Activated CD4-positive, alpha-beta T cell treated with anti-CD3 and anti-CD28 coated beads for 4 hours (primary cell): ENCODE data around the gene HDAC7.

Source experiments
- DNase-seq, 2 donors: peaks; one replicate each; pipeline ENCODE4 v3.0.0-alpha.2; 2020

The HDAC7 gene

DNA sequence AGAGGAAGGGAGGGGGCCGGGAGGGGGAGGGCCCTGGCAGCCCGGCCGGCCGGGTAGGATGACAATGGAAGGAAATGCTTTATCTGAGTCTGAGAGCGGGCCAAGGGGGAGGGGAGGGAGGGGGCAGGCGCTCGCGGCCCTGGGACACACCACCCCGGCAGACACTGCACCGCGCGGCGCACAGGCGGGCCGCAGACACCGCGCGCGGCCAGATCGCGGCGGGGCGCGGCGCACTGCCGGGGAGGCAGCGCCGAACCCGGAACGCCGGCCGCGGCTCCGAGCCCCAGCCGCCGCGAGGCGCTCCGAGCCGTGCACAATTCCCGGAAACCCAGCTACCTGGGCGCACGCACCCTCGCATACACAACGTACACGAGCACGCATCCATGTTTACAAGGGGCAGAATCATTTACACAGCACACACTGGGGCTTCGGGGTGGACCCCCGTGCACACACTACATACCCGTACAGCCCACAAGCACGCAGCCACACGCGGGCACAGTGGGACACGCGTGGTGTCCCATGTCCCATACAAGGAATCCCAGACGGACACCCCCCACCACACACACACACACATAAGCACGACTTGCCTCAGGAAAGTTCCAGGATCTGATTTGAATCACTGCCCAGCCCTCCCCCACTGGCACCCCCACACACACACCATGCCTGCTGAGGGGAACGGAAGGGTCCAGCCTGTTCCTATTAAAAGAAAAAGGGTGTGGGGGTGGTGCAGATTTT is at the start of gene HDAC7:
TSS of gene HDAC7 (minus strand) at position 8 of the 735 bp plus-strand sequence. CDS start 118 bp downstream, outside the sequence.
- peak; percentile 70 to 79 for DNase-seq

GRCh38 chr12:47868552-47869031 is 48.9 kb upstream of the HDAC7 start:
- no peak for DNase-seq

- DNase-seq: no peak
Measured at GRCh38 chr12:47868041-47868440, 48.3 kb upstream of the HDAC7 start.

- no peak for DNase-seq
Measured at GRCh38 chr12:47867495-47867941, 47.8 kb upstream of the HDAC7 start.

- DNase-seq: no peak
Measured at GRCh38 chr12:47864646-47865235, 45.0 kb upstream of the HDAC7 start.

GRCh38 chr12:47863985-47864384 is 44.3 kb upstream of the HDAC7 start:
- no peak for DNase-seq

- DNase-seq: no peak
Measured at GRCh38 chr12:47863467-47863866, 43.8 kb upstream of the HDAC7 start.

DNA sequence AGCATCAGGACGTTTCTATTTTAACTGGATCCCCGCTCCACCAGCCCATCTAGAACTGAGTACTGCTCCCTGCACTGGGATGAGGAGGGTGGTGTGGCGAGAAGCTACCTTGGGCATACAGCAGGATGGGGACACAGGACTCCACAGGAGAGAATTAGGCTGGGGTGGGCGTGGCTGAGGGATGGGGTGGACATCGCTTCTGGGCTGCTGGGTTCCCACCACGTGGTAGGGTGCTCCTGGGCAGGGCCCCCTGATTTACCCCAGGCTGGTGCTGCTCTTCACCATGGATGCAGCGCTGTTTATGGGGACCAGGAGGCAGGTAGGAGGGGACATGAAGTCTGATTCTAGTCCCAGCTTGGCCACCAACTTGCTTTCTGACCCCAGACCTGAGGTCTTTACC is 43.2 kb upstream of the HDAC7 start:
- no peak for DNase-seq

GRCh38 chr12:47862167-47862750 is 42.6 kb upstream of the HDAC7 start:
- DNase-seq: no peak

- no peak for DNase-seq
Measured at GRCh38 chr12:47860873-47861272, 41.2 kb upstream of the HDAC7 start.

DNA sequence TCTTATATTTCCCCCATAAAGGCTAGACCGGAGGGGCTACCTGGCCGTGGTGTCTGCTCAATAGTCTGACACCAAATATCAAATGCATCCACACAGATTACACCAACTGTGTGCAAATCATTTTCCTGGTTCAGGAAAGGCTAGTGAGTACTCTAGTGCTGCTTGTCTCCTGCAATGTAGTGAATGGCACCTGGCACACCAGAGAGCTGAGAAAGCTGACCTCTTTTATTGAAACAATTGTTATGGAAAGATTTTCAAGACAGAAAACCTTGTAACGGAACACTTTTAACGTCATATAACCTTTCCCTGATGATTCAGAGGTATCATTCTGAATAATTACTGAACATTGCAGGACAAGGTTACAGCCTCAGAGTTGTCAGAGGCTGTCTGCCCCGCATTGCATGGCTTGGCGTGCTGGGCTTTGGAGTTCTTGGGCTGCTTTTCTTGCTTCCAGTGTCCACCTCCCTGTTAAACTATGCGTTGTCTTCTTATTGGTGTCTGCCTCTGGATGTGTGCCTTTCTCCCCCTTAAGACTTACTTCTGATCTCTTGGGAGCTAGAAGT is 40.7 kb upstream of the HDAC7 start:
- DNase-seq: no peak

DNA sequence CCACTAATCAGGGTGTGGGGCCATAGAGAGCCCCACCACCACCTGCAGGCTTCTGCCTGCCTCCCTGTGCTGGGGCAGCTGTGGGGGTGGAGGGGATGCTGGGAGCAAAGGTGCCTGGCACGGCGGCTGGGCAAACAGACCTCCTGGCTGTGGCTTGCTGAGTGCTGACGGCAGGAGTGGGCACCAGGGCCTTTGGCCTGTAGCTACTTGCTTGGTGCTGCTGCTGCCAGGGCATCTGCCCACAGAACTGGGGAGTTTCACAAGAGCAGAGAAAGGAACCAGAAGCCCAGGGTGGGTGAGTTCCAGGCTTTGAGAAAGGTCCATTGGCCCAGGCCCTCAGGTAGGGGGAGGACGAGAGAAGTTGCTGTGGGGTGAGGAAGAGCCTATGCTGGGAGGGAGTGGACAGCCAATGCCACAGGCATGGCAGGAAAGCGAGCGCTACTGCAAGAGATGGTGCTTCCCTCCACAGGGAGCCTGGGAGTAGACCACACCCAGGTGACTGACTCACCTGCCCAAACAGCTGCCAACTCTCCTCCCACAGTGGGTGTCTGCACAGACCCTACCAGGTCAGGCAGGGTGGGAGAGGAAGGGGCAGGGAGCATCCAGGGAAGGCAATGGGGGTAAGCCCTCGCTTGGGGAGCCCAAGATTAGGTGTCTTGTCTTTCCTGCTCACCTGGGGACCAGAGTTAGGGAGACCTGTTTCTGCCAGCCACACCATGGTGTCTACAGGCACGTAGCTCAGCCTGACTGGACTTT is 39.0 kb upstream of the HDAC7 start:
- DNase-seq: no peak

- no peak for DNase-seq
Measured at GRCh38 chr12:47856721-47857575, 37.2 kb upstream of the HDAC7 start.

DNA sequence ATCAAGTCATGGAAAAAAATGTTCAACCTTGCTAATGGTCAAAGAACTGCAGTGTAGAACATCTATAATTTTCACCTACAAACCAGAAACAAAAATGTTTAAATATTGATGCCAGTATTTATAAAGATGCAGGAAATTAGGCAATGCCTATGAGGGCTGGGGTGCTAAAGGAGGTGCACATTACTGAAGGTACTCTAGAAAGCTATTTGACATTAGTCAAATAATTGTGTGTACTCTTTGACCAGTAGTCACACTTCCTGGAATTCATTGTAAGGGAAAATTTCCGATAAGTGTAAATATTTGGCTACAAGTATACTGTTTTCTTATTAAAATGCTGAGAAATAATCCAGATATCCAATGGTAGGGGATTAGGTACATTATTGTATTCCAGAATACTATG is 36.4 kb upstream of the HDAC7 start:
- DNase-seq: no peak

DNA sequence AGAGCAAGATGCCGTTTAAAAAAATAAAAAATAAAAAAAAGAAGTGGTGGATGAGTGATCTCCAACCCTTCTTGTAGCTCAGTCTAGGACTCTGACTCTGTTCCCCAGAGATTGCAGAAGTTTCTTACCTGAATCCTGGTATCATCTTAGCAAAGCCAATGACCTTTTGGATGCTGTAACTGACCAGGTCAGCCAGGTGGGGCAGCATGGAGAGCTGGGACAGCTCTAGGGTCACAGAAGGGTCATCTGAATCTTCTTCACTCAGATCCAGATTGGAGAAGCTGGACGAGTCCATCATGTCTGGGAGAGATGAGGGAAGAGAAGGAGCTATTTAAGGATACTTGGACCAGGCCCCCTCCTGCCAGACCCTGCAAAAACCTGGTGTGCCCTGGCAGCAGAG is 35.8 kb upstream of the HDAC7 start:
- DNase-seq: no peak

DNA sequence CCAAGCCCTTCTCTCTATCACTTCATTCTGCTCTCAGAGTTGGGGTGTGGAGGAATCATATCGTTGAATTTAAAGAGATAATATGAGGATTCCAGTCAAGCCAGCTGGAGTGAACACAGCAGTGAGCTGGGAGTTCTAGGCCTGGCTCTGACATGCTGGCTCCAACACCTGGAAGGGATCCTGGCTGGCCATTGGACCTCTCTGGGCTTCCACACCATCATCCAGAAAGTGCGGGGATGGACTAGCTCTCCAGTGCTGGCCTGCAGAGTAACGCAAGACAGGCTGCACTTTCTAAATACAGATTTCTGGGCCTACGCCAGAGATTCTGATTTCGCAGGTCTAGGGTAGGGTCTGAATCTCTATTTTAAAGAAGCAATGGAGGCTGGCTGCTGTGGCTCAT is 34.8 kb upstream of the HDAC7 start:
- no peak for DNase-seq

DNA sequence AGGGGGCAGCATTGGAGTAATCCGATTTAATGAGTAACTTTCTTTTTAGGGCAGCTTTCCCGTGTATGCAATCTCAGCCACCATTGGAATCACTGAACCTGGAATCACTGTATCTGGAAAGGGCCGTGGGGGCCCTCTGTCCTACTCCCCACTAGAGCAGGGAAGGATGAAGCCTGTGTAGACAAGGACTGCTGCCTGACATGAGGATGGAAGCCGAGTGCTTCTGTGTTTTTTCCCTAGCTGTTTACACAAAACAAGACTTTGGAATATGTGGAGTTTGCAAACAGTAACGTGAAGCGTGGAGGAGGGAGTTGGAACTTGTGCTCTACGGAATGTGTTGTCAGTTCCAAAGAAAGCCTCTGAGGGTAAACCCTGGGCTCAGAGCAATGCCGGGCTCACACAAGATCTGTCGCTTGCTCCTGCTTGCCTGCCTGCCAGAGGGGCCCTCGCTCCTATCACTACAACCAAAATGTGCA is 32.4 kb upstream of the HDAC7 start:
- DNase-seq: no peak

DNA sequence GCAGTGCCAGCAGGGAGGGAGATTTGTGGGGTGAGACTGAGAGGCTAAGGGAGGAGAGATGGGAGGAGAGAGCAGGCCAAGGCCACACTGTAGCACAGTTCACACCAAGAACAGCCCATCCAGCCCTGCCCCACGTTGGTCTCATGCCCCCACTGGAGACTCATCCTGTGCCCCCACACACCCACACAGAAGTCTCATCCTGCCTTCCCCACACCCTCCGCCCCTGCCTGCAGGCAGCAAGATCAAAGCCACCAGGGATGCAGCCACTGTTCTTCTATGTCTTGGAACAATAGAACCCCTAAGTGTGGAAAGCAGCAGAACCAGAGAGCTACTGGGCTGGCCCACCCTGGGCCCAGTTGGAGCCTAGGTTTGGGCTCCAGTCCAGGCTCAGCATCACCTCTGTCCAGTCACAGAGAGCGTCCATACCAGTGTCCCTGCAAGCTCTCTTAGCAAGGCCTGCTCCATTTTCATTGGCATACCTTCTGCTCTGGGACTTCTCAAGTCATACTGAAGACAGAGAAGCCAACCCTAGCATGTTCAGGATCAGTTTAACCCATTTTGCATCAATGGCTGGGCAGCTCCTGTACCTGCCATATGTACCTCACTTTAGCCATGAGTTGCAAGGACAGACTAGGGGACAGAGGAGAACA is 31.7 kb upstream of the HDAC7 start:
- DNase-seq: no peak

- DNase-seq: no peak
Measured at GRCh38 chr12:47850153-47851084, 30.7 kb upstream of the HDAC7 start.

DNA sequence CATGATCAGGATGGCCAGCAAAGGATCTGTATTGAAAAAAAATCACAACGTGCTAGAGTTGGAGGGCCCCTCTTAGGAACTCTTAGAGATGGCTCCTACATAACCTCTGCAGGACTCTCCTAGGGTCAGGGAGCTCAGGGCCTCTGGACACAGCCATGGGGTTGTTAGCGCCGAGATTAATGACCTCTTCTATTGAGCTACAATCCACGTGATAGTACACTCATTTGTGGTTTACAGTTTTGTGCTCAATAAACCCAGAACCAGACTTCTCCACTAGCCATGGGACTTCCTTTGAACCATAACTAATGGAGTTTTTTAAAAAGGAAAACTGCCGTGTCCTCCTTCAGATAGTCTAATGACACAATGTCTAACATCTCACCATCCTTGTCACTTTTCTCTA is 29.6 kb upstream of the HDAC7 start:
- no peak for DNase-seq
